HG02884 (cell line): ENCODE measurements around the gene LTB4R2.

Source experiments
- ATAC-seq: cut with Tn5 transposase; IDR thresholded peaks from one replicate; pipeline ENCODE4 v1.9.1; 2021; ENCODE audit warnings: mild to moderate bottlenecking, moderate library complexity; ENCODE audit not compliant: unreplicated experiment

Gene LTB4R2, protein sequence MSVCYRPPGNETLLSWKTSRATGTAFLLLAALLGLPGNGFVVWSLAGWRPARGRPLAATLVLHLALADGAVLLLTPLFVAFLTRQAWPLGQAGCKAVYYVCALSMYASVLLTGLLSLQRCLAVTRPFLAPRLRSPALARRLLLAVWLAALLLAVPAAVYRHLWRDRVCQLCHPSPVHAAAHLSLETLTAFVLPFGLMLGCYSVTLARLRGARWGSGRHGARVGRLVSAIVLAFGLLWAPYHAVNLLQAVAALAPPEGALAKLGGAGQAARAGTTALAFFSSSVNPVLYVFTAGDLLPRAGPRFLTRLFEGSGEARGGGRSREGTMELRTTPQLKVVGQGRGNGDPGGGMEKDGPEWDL

DNA sequence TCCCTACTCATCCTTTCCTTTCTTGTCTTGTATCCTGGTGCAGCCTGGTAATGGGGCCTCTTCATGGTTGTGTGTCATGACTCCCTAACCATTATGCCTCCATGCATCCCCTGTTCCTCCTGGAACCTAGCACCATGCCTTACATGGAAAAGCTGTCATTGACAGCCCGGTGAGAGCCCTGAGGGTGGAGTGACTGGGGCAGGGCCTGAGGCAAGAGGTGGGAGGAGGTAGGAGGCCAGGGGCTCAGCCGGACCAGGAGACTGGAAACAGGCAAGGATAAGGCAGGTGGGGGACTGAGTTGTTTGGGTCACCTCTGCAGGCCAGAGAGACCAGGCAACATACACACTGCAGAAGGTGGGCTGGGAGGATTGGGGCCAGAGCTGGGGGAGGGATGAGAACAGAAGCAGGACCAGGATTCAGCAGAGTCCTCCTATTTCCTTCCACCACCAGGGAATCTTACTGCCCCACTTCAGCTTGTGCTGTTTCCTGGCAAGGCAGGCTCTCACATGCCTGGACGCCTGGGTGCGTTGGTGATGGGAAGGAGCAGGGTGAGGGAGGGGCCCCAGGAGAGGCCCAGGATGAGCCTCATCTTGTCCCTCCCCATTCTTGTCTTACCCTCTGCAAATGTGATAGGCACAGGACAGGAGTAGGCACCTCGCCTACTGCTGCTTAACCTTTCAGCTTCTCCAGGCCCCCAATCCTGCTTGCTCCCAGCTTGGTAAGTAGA, at the start of gene LTB4R2:
LTB4R2 (plus strand) TSS at position 603 of the 727 bp plus-strand sequence. CDS start 525 bp downstream, outside the sequence.
- no peak for ATAC-seq

DNA sequence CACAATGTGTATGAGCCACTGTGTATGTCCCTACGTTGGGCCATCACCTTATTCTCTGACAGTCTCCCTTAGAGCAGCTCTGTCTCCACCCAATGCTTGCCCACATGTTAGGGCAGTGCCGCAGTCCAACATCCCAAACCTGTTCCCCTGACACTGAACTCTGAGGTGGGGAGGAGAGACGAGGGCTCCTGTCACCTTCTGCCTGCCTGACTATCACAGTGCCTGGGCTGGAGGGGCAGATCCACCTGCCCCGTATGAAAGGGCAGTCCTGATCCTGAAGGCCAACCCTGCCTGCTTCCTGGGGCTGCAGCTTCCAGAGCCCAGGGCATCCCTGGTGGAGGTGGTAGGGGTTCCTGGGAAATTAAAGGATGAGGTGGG, 49.2 kb upstream of the LTB4R2 start:
- ATAC-seq, result no peak

- ATAC-seq, result no peak
Observed at GRCh38 chr14:24261256-24261968, 48.5 kb upstream of the LTB4R2 start.

GRCh38 chr14:24261969-24262327, 48.0 kb upstream of the LTB4R2 start:
- no peak for ATAC-seq

GRCh38 chr14:24262821-24263733, 46.9 kb upstream of the LTB4R2 start, which contains the start of gene TGM1:
Gene TGM1, minus strand, starts transcription at chr14:24263177. Its CDS starts 825 bp downstream, at chr14:24262352.
- no peak for ATAC-seq

DNA sequence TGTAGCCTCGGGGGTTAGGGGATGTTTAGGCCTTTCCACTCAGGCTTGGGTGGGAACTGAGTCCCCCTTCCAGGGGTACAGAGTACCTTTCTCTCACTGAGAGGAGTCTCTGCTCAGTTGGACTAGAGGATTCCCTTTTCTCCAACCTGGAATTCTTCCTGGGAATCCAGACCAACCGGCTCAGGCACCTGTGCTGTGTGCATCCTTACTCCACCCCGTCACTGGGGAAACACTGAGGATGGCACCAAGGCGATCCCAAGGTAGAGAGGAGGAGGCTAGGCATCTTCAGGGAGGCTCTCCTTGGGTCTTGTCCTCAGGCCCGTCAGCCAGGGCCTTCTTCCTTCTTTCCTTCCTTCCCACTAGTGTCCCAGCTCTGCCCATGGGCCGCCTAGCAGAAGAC, 46.1 kb upstream of the LTB4R2 start:
- no peak for ATAC-seq

- ATAC-seq, result no peak
Observed at GRCh38 chr14:24264298-24264697, 45.6 kb upstream of the LTB4R2 start.

DNA sequence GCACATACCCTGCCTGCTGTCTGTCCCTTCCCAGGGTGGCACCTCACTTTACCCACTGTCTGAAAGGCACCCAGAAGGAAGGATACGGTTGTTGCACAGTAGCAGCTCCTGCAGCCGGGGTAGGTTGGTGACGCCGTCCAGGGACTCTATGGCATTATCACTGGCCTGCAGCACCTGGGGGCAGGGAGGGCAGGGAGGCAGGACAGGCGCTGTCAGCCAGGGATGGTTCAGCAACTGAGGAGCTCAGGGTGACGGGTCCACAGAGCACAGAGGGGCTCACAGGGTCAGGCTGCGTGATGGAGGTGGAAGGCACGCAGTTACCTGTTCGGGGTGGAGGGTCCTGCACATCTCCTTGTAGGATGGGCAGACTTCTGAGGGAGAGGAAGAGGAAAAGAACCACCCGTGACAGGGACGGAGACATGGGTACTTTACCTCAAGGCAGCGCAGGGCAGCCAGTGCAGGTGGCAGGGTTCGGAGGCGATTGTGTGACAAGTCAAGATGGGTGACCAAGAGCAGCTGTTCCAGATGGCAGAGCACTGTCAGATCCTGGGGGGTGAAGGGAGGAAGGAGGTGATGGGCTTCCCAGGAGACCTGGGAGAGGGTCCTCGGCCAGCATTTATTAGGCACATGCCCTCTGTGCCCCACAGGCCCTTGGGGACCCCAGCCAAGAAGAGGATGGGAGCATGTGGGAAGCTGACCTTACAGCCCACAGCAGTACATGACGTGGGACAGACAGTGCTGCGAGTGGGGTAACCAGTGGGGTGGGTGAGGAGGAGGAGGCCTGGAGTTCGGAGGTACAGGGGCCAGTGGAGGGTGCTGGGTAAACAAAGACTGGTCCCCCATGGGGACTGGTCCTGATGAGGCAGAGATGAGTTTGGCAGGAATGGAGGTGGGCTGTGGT, 43.3 kb upstream of the LTB4R2 start:
- ATAC-seq, result no peak

DNA sequence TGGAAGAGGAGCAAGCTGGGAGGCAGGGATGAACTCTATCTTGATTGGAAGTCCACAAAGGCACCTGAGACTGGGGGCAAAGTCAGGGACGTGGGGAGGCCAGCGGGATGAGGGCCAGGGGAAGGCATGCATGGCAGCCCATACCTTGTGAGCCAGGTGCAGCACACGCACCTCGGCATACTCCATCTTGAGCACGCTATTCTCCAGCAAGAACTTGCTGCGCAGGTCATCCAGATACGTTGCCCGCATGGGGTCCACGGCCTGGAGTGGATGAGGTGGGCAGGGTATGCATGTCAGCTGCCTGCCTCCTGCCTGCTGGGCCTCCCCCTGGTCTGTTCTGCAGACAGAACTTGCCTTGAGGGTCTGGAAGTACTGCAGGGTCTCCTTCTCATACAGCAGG, 42.4 kb upstream of the LTB4R2 start:
- ATAC-seq, result no peak

GRCh38 chr14:24268225-24268624, 41.7 kb upstream of the LTB4R2 start:
- no peak for ATAC-seq

DNA sequence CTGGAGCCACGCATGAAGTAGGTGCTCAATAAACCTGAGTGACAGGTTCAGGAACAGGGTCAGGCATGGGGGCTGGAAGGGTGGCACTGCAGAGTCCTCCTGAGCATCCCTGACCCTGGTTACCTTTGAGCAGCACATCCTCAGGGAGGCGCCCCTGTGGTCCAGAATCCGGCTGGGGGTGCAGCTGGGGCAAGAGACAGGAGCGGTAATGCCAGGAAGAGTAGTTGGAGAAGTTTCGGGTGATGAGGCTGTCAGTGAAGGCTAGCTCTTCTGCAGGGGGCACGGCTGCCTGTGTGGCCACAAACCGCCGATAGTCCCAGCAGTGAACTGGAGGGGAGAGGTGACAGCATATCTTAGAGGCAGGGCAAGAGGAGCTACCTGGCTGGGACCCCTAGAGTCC, 40.6 kb upstream of the LTB4R2 start:
- ATAC-seq, result no peak

DNA sequence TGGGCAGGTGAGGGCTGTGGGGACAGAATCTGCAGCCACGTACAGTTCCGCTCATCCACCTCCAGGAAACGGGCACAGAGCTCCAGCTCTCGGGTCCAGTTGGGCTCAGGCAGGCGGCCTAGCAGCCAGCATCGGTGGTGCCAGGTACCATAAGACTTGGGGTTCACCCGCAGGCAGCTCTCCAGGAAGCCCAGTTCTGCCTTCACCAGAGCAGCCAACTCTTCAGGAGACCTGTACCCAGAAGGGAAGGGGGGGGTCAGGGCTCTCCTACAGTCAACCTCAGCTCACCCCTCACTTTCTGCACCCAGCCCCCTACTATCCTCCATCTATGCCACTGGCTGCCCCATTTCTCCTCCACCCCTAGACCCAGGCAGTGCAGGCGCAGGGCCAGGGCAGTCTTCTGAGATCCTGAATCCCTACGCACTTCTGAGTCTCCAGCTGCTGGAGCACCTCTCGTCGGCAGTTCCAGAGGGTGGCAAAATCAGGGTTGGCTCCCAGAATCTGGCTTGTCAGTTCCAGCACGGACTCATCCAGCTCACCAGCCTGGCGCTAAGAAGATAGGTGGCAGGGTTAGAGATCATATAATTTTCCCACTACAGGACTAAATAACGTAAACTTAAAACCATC, 39.9 kb upstream of the LTB4R2 start:
- no peak for ATAC-seq

GRCh38 chr14:24270537-24271133, 39.3 kb upstream of the LTB4R2 start:
- no peak for ATAC-seq

DNA sequence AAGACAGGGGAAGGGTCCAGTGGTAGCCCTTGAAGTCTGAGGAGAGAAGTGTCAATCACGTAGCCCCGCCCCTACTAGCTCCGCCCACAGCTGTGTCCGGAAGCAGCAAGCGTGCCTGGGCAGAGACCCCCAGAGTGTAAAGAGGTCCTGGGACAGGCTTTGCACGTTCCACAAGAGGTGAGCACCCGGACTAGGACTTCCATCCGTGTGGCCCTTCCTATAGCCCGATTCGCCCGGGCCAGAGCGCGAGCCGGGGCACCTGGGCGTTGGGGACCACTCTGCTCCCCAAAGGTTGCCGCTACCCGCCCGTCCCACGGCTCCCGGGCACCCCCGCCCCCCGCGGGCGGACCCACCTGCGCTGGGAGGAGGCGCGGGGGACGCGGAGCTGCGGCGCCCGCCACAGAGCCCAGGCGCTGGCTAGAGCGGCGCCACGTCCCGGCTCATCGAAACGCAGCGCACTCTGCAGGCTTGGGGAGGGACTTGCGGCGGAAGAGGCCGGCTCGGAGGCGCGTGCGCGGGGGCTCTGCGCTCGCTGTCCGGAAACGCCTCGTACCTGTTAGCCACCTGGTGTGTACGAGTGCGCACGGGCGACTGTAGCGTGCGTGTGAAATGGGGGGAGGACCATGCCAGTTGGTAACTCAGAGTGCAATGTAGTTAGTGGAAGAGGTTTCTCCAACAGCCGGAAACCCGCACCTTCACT, 38.7 kb upstream of the LTB4R2 start, which contains the start of gene RABGGTA:
RABGGTA (minus strand) TSS at position 464 of the 700 bp plus-strand sequence. CDS start 482 bp downstream, outside the sequence.
- ATAC-seq, result peak; percentile 86

DNA sequence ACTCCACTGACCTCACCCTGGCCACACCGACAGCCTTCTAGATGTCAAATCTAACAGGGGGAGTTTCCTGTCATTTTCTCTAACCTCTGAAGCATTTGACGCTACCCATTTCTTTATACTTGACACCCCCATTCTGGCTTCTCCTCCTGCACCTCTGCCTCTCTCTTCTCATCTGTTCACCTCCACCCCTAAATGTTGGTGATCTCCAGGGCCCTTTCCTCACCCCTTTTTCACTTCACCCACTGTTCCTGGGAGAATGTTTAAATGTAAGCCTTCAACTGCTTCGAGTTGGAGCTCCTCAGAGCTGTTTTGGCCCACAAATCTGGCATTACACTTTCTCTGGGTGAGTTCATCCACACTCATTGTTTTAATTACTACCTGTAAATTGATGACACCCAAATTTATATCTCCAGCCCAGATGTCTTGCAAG, 38.1 kb upstream of the LTB4R2 start:
- no peak for ATAC-seq

DNA sequence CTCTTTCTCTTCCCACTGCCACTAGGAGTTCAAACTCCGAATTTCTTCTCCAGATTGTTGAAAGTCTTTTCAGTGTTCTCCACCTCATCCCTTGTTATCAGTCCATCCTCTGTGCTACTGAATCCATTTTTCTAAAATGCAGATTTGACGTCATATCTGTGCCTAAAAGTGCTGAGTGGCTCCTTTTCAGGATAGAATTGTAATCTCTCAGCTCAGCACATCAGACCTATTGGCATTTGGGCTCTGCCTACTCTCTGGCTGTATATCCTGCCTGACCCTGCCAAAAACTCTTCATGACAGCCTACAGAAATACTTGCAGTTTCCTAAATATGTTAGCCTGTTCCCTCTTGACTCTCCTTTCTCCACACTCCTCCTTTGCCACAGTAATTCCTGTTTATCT, 37.5 kb upstream of the LTB4R2 start:
- ATAC-seq, result no peak

DNA sequence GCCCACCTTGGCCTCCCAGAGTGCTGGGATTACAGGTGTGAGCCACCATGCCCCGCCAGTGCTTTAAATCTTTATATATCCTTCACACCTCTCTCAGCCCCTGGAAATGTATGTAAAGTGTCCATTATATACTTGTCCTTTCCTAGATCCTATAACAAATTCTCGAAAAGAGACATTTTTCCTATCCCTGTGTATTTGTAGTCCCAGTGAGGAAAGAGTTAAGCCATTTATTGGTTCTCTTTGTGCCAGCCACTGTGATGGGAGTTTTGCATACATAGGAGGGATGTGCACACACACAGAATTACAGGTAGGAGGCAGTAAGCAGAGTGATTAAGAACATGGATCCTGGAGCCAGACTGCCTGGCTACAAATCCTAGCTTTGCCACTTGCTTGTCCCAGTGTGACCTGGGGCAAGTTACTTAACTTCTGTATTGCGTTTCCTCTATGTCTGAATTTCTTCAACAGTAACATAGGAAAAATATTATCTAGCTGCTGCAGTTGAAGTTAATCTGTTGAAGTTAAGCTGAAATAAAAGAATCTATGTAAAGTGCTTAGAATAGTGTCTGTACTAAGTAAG, 36.4 kb upstream of the LTB4R2 start:
- no peak for ATAC-seq

- ATAC-seq, result peak; percentile 51
Observed at GRCh38 chr14:24274101-24274543, 35.8 kb upstream of the LTB4R2 start.
